H1 (cell line): ENCODE data around the gene ZPBP2. TPM values are rescaled to one million over a fixed set of nuclear protein-coding genes. Genes with fewer than 3 reads are reported as not detected.

ENCODE experiments used
- CTCF ChIA-PET: fragments of 300-600 bp; sonication (Branson Sonifier 250); formaldehyde crosslinking; loops from one replicate; lab custom pipeline; 2021; ENCODE audit not compliant: partially characterized antibody; lab: Charles Lee
- POLR2A ChIA-PET: fragments of 300-600 bp; sonication (Branson Sonifier 250); formaldehyde crosslinking; loops from one replicate; lab custom pipeline; 2021; ENCODE audit warnings: inconsistent platforms; ENCODE audit not compliant: partially characterized antibody; lab: Charles Lee
- DNase-seq, 2 experiments: peaks; one replicate each; pipeline versions ENCODE4 v3.0.0 to v3.0.0-alpha.2; 2010 to 2022; ENCODE audit warnings: low spot score in 2 of 2, low read depth in 1 of 2, mixed read lengths in 1 of 2
- FAIRE-seq: peaks from 2 replicates; lab custom pipeline; 2011; peaks lifted over from hg19 to GRCh38; lab: Jason Lieb, UNC
- H2AFZ ChIP-seq: 2 replicates; pipeline ENCODE4 v1.8.1; 2012; ENCODE audit warnings: low read length, inconsistent platforms
- H2AK5ac ChIP-seq: 2 replicates; pipeline ENCODE4 v1.6.1; 2013; ENCODE audit warnings: low read depth, low read length
- H2BK120ac ChIP-seq: replicated peaks from 2 replicates; pipeline ENCODE3; 2013; ENCODE audit warnings: low read depth, low read length, inconsistent platforms
- H2BK12ac ChIP-seq: 2 replicates; pipeline ENCODE4 v1.6.1; 2013; ENCODE audit warnings: low read depth, low read length
- H2BK15ac ChIP-seq: 2 replicates; pipeline ENCODE4 v1.6.1; 2013; ENCODE audit warnings: low read length
- H2BK20ac ChIP-seq: 2 replicates; pipeline ENCODE4 v1.6.1; 2013; ENCODE audit warnings: low read length
- H2BK5ac ChIP-seq: 2 replicates; pipeline ENCODE4 v1.6.1; 2013; ENCODE audit warnings: low read depth, low read length
- H3K14ac ChIP-seq: 2 replicates; pipeline ENCODE4 v1.6.1; 2013; ENCODE audit warnings: inconsistent platforms; ENCODE audit not compliant: insufficient read length
- H3K18ac ChIP-seq: 2 replicates; pipeline ENCODE4 v1.6.1; 2013; ENCODE audit warnings: low read length; ENCODE audit errors: extremely low read depth
- H3K23ac ChIP-seq: 2 replicates; pipeline ENCODE4 v1.6.1; 2013; ENCODE audit warnings: inconsistent platforms; ENCODE audit not compliant: insufficient read length
- H3K23me2 ChIP-seq: 2 replicates; pipeline ENCODE4 v1.6.1; 2013; ENCODE audit warnings: low read depth, low read length
- H3K27ac ChIP-seq: 2 replicates; pipeline ENCODE4 v1.6.1; 2011; ENCODE audit warnings: low read depth, low read length, inconsistent platforms
- H3K27me3 ChIP-seq, 4 experiments: replicated peaks in 1 of 4; 1 replicate in 1 of 4; 2 replicates in 3 of 4; pipeline versions ENCODE4 v1.6.1 to v1.8.1; 2011 to 2013; ENCODE audit warnings: low read length in 3 of 4, mild to moderate bottlenecking in 3 of 4, inconsistent platforms in 2 of 4, mixed read lengths in 2 of 4, moderate library complexity in 1 of 4; ENCODE audit not compliant: control insufficient read depth in 3 of 4, insufficient read depth in 3 of 4; ENCODE audit errors: extremely low read depth in 1 of 4
- H3K36me3 ChIP-seq, 4 experiments: 2 replicates each; pipeline versions ENCODE4 v1.6.1 to v1.8.1; 2011 to 2013; ENCODE audit warnings: mild to moderate bottlenecking in 4 of 4, low read length in 3 of 4, moderate library complexity in 2 of 4, control low read depth in 1 of 4, inconsistent platforms in 1 of 4; ENCODE audit not compliant: insufficient read depth in 4 of 4, control insufficient read depth in 2 of 4
- H3K4ac ChIP-seq: replicated peaks from 2 replicates; pipeline ENCODE3; 2013; ENCODE audit warnings: low read length, low read depth, mixed read lengths, inconsistent platforms; ENCODE audit not compliant: insufficient read length
- H3K4me1 ChIP-seq, 4 experiments: replicated peaks in 1 of 4; 1 replicate in 1 of 4; 2 replicates in 3 of 4; pipeline versions ENCODE4 v1.6.1 to v1.8.1; 2011 to 2013; ENCODE audit warnings: low read length in 3 of 4, inconsistent platforms in 2 of 4, mixed read lengths in 1 of 4; ENCODE audit not compliant: insufficient read depth in 4 of 4, control insufficient read depth in 3 of 4
- H3K4me2 ChIP-seq, 2 experiments: 2 replicates each; pipeline versions ENCODE4 v1.6.1 to v1.8.1; 2011 to 2013; ENCODE audit warnings: low read depth in 2 of 2, low read length in 2 of 2, control low read depth in 1 of 2, inconsistent platforms in 1 of 2, mild to moderate bottlenecking in 1 of 2; ENCODE audit not compliant: insufficient read depth in 1 of 2
- H3K4me3 ChIP-seq, 4 experiments: fragments of 200-600, 300-600 bp in 1 of 4; sonication (generic), shearing (Covaris generic), sonication (Bioruptor Twin) in 1 of 4; 2 replicates each; pipeline versions ENCODE4 v1.5.1 to v1.8.1; 2011 to 2016; ENCODE audit warnings: low read length in 4 of 4, low read depth in 3 of 4, control low read depth in 2 of 4, inconsistent platforms in 2 of 4, mild to moderate bottlenecking in 2 of 4, mixed read lengths in 1 of 4, moderate library complexity in 1 of 4; ENCODE audit not compliant: insufficient read depth in 2 of 4; ENCODE audit errors: extremely low read depth in 1 of 4
- H3K56ac ChIP-seq: replicated peaks from 2 replicates; pipeline ENCODE3; 2013; ENCODE audit warnings: low read depth, mild to moderate bottlenecking, mixed read lengths, low read length, inconsistent platforms; ENCODE audit not compliant: insufficient read length
- H3K79me1 ChIP-seq: 2 replicates; pipeline ENCODE4 v1.6.1; 2013; ENCODE audit warnings: low read depth, low read length, control low read depth
- H3K79me2 ChIP-seq, 2 experiments: 2 replicates each; pipeline versions ENCODE4 v1.6.1 to v1.8.1; 2012 to 2013; ENCODE audit warnings: low read length in 2 of 2, mild to moderate bottlenecking in 2 of 2, inconsistent platforms in 1 of 2; ENCODE audit not compliant: insufficient read depth in 2 of 2, control insufficient read depth in 1 of 2
- H3K9ac ChIP-seq, 4 experiments: replicated peaks in 1 of 4; 1 replicate in 1 of 4; 2 replicates in 3 of 4; pipeline versions ENCODE4 v1.6.1 to v1.8.1; 2011 to 2013; ENCODE audit warnings: low read depth in 3 of 4, low read length in 3 of 4, control low read depth in 2 of 4, mild to moderate bottlenecking in 2 of 4, moderate library complexity in 2 of 4, inconsistent platforms in 1 of 4; ENCODE audit errors: extremely low read depth in 1 of 4
- H3K9me3 ChIP-seq, 2 experiments: 2 replicates each; pipeline versions ENCODE4 v1.6.1 to v1.8.1; 2012 to 2013; ENCODE audit warnings: mild to moderate bottlenecking in 2 of 2, moderate library complexity in 2 of 2, control low read depth in 1 of 2, inconsistent platforms in 1 of 2, low read depth in 1 of 2, low read length in 1 of 2, mixed read lengths in 1 of 2; ENCODE audit not compliant: insufficient read depth in 2 of 2
- H4K20me1 ChIP-seq, 2 experiments: replicated peaks in 1 of 2; 2 replicates each; pipeline versions ENCODE3 to v1.8.1; 2011 to 2013; ENCODE audit warnings: inconsistent platforms in 2 of 2, low read length in 2 of 2, mild to moderate bottlenecking in 1 of 2; ENCODE audit not compliant: insufficient read depth in 2 of 2, control insufficient read depth in 1 of 2
- H4K5ac ChIP-seq: 2 replicates; pipeline ENCODE4 v1.6.1; 2013; ENCODE audit warnings: low read length, low read depth, mixed read lengths, inconsistent platforms; ENCODE audit not compliant: insufficient read length
- H4K8ac ChIP-seq: 2 replicates; pipeline ENCODE4 v1.8.0; 2013; ENCODE audit warnings: mild to moderate bottlenecking, moderate library complexity, low read length, inconsistent platforms; ENCODE audit not compliant: insufficient read depth; ENCODE audit errors: extremely low read depth
- H4K91ac ChIP-seq: replicated peaks from 2 replicates; pipeline ENCODE3; 2013; ENCODE audit warnings: low read length, mixed read lengths, inconsistent platforms; ENCODE audit not compliant: insufficient read length
- JUN ChIP-seq: IDR thresholded peaks from 2 replicates; pipeline ENCODE4 v1.6.1; 2011; ENCODE audit warnings: low read depth, mild to moderate bottlenecking, improper control_type of control experiment, low read length
- POLR2AphosphoS5 ChIP-seq: IDR thresholded peaks from 2 replicates; pipeline ENCODE4 v1.6.1; 2011; ENCODE audit warnings: low read depth, low read length
- SP1 ChIP-seq: IDR thresholded peaks from 2 replicates; pipeline ENCODE4 v1.6.1; 2011; ENCODE audit warnings: low read depth, low read length
- WGBS, 2 experiments: shearing (Covaris generic) in 1 of 2; methylation state at CpG; one replicate each; pipeline versions ENCODE4 v1.1.6 to v1.1.7; 2013 to 2015; ENCODE audit warnings: low lambda C conversion rate in 2 of 2, mixed read lengths in 2 of 2, inconsistent platforms in 1 of 2, low coverage in 1 of 2, missing lambda C conversion rate in 1 of 2; ENCODE audit not compliant: insufficient replicate concordance in 2 of 2, insufficient coverage in 1 of 2, insufficient read length in 1 of 2; ENCODE audit errors: extremely low coverage in 1 of 2, missing lambda C conversion rate in 1 of 2; 5-methylcytosine and 5-hydroxymethylcytosine counted together
- polyA plus RNA-seq, 7 experiments: library from polyadenylated mRNA; depleted of rRNA in 3 of 7; stranded (reverse) in 5 of 7; unstranded in 2 of 7; fragments of >200 nt in 5 of 7; fragments of 200-250 nt in 2 of 7; gene quantifications; 1 replicate in 5 of 7; 2 replicates in 1 of 7; 4 replicates in 1 of 7; pipeline versions ENCODE4 v1.2.1 to v1.2.3, GENCODE V29; 2011 to 2013; ENCODE audit warnings: missing spikeins in 2 of 7, mixed read lengths in 2 of 7
- total RNA-seq: library from RNA; stranded (reverse); fragmentation: NEBNext Ultra II Directional; extraction: Animal tissue kit (Norgen Biotek cat#: 25700); gene quantifications from 2 replicates; pipeline ENCODE4 v1.2.1, GENCODE V29; 2021
- TF ChIP-seq, protein P1 (sequence below): IDR thresholded peaks from 2 replicates; pipeline ENCODE4 v1.6.1; 2011; ENCODE audit warnings: low read depth, mild to moderate bottlenecking, low read length; ENCODE audit not compliant: insufficient read depth

Gene ZPBP2
- total and polyA plus RNA-seq, 2 of the 8 experiments (the other 6 are each of a cell fraction or from before 2014, with no cell fraction given): not detected

DNA sequence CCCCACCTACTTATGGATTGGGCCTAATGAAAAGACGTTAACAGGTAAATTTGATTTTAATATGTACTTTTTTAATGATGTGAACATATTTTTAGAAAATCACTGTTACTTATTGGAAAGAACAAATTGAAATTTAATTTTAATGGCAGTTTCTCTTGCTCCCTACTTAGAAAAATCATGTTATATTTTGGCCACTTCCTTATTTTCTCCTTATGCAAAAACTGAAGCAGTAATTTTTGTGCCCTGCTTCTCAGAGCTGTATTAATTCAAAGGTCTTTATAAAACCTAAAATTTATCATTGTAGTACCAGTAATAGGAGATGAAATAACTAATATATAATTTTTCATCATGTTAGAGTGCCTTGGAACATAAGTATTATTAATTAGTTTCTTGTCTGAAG, 2.8 kb downstream of the ZPBP2 start:
- POLR2A ChIA-PET: no interaction called here
- no peak for TF ChIP-seq JUN
- TF ChIP-seq, protein P1, sequence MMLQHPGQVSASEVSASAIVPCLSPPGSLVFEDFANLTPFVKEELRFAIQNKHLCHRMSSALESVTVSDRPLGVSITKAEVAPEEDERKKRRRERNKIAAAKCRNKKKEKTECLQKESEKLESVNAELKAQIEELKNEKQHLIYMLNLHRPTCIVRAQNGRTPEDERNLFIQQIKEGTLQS: no peak
- TF ChIP-seq POLR2AphosphoS5: no peak
- TF ChIP-seq SP1: no peak

More for the DNA sequence above, 2.8 kb downstream of the ZPBP2 start:
- Histone ChIP-seq H2BK20ac (no peak overlapping the region), H3K4ac (no peak overlapping the region), H2BK15ac (no peak overlapping the region), H3K27ac (no peak overlapping the region), H3K4me2 (no peak overlapping the region), H3K56ac (no peak overlapping the region), H3K79me1 (no peaks in the 10 kb centered on the region), H2BK12ac (no peak overlapping the region), H2AK5ac (no peak overlapping the region), H3K14ac (no peak overlapping the region), H2BK120ac (no peak overlapping the region), H3K9ac (no peak overlapping the region), H3K18ac (no peak overlapping the region), H2AFZ (no peak overlapping the region), H4K5ac (no peak overlapping the region), H3K79me2 (no peaks in the 10 kb centered on the region), H4K8ac (no peak overlapping the region), H3K9me3 (no peaks in the 10 kb centered on the region), H3K4me1 (no peaks in the 10 kb centered on the region; a peak in 1 of 7 replicates), H2BK5ac (no peak overlapping the region), H3K36me3 (no peaks in the 10 kb centered on the region), H4K91ac (no peak overlapping the region), H3K4me3 (no peak overlapping the region), H3K23ac (no peak overlapping the region), H3K27me3 (peaks cover 0 to 9% (median 6%) of the 10 kb centered on the region in 4 experiments; a peak in 5 of 7 replicates), H4K20me1 (no peaks in the 10 kb centered on the region), H3K23me2 (no peaks in the 10 kb centered on the region)
- no peak for FAIRE-seq
- CTCF ChIA-PET: interaction anchor here (1.3 kb wide), 1 partner anchor 27 kb away, joined by 3 read pairs; no protein-coding TSS in a partner anchor
- 96% methylated on average over 1 of the region's 1 CpG; no CpG with 5 or more reads in 1 of the 2 experiments for WGBS, 2 experiments
- no peak for DNase-seq
